ENCODE results near the gene PINK1. TPM values are rescaled to one million over a fixed set of nuclear protein-coding genes. Genes with fewer than 3 reads are reported as not detected.

PINK1 gene
- total RNA-seq, 4 donors from 2014 or later, result 175 to 330 (median 242) TPM

- DNase-seq (ENCODE audit: extremely low spot score), result no peak
- Histone ChIP-seq H3K27ac (replicated peaks in 1 of 4) (peak overlapping the region in 2 of 4 donors; percentile 16 to 49), H3K9me3 (no peaks in the 10 kb centered on the region), H3K4me1 (peaks cover 35 to 45% (median 37%) of the 10 kb centered on the region in 4 donors), H3K36me3 (peaks cover 26 to 61% (median 50%) of the 10 kb centered on the region in 4 donors), H3K27me3 (no peaks in the 10 kb centered on the region), H3K4me3 (no peak overlapping the region)
- TF ChIP-seq POLR2A (IDR thresholded peaks at IDR 0.05; ENCODE audit: low read depth) (no peak), EP300 (IDR thresholded peaks at IDR 0.05) (no peak), CTCF (IDR thresholded peaks at IDR 0.05) (no peak), POLR2AphosphoS5 (IDR thresholded peaks at IDR 0.05) (no peak)
- WGBS, result 75% methylated on average over 15 of the region's 16 CpGs
- intact Hi-C loops (cut with DNase I), result no loop called here
Measured at GRCh38 chr1:20658166-20658915, 25.1 kb downstream of the PINK1 start.

GRCh38 chr1:20660363-20660762 is 27.1 kb downstream of the PINK1 start:
- Histone ChIP-seq H3K9me3 (no peaks in the 10 kb centered on the region), H3K27me3 (no peaks in the 10 kb centered on the region), H3K36me3 (peaks cover 9 to 41% (median 30%) of the 10 kb centered on the region in 4 donors), H3K4me3 (peak overlapping the region; percentile 86 to 94 (median 90)), H3K4me1 (peaks cover 35 to 45% (median 37%) of the 10 kb centered on the region in 4 donors), H3K27ac (replicated peaks in 1 of 4) (peak overlapping the region in 3 of 4 donors; percentile 79 to 90 (median 79))
- TF ChIP-seq POLR2A (IDR thresholded peaks at IDR 0.05; ENCODE audit: low read depth) (no peak), CTCF (IDR thresholded peaks at IDR 0.05) (no peak), POLR2AphosphoS5 (IDR thresholded peaks at IDR 0.05) (no peak), EP300 (IDR thresholded peaks at IDR 0.05) (no peak)
- intact Hi-C loops (cut with DNase I), result no loop called here
- WGBS, result 26% methylated on average over 3 of the region's 3 CpGs
- no peak for DNase-seq (ENCODE audit: extremely low spot score)

GRCh38 chr1:20660847-20661206 is 27.6 kb downstream of the PINK1 start:
- H3K36me3 ChIP-seq, result peaks cover 6 to 37% (median 26%) of the 10 kb centered on the region in 4 donors
- H3K4me1 ChIP-seq, result peaks cover 35 to 45% (median 37%) of the 10 kb centered on the region in 4 donors
- 3% methylated on average over 17 of the region's 20 CpGs for WGBS
- TF ChIP-seq POLR2AphosphoS5 (IDR thresholded peaks at IDR 0.05), result no peak
- TF ChIP-seq POLR2A (IDR thresholded peaks at IDR 0.05; ENCODE audit: low read depth), result no peak
- no peak for TF ChIP-seq EP300 (IDR thresholded peaks at IDR 0.05)
- TF ChIP-seq CTCF (IDR thresholded peaks at IDR 0.05), result no peak
- H3K9me3 ChIP-seq, result no peaks in the 10 kb centered on the region
- no peak for DNase-seq (ENCODE audit: extremely low spot score)
- H3K27me3 ChIP-seq, result no peaks in the 10 kb centered on the region
- H3K27ac ChIP-seq (replicated peaks in 1 of 4), result peak overlapping the region; percentile 79 to 90 (median 82)
- intact Hi-C loops (cut with DNase I), result no loop called here
- peak overlapping the region; percentile 86 to 94 (median 90) for H3K4me3 ChIP-seq

- intact Hi-C loops (cut with DNase I), result no loop called here
- TF ChIP-seq EP300 (IDR thresholded peaks at IDR 0.05) (no peak), POLR2AphosphoS5 (IDR thresholded peaks at IDR 0.05) (peak; percentile 74 to 86), CTCF (IDR thresholded peaks at IDR 0.05) (peak; percentile 20 to 61 (median 50)), POLR2A (IDR thresholded peaks at IDR 0.05; ENCODE audit: low read depth) (peak; percentile 20)
Measured at GRCh38 chr1:20661207-20662109, 28.2 kb downstream of the PINK1 start, which contains the start of gene DDOST. TSS of gene DDOST (minus strand) at chr1:20661369. CDS start at chr1:20661350, 19 bp downstream.

More at GRCh38 chr1:20661207-20662109, 28.2 kb downstream of the PINK1 start, which contains the start of gene DDOST:
- peak; percentile 99 for DNase-seq (ENCODE audit: extremely low spot score)
- Histone ChIP-seq H3K9me3 (no peaks in the 10 kb centered on the region), H3K27me3 (no peaks in the 10 kb centered on the region), H3K4me3 (peak within 1 kb of the TSS; percentile 86 to 94 (median 90)), H3K36me3 (peaks cover 5 to 30% (median 19%) of the 10 kb centered on the region in 4 donors), H3K27ac (replicated peaks in 1 of 4) (peak within 1 kb of the TSS; percentile 79 to 90 (median 82)), H3K4me1 (peaks cover 35 to 45% (median 37%) of the 10 kb centered on the region in 4 donors)
- WGBS, result under 1% methylated on average over 27 of the region's 58 CpGs
